Osteoblast (primary cell): ENCODE data around the gene S1PR2. TPM values are rescaled to one million over a fixed set of nuclear protein-coding genes. Genes with fewer than 3 reads are reported as not detected.
"Not testable (repeated sequence)": the region's sequence is repeated elsewhere in the genome, so short reads cannot be mapped to it uniquely, and the experiment has no call there.

Experiments used
- DNase-seq: peaks from one replicate; pipeline ENCODE4 v3.0.0; 2011; ENCODE audit warnings: low spot score, mixed read lengths; ENCODE audit not compliant: insufficient read length; ENCODE audit errors: missing footprints
- H2AFZ ChIP-seq: 2 replicates; pipeline ENCODE4 v1.6.0; 2011; ENCODE audit warnings: mild to moderate bottlenecking, low read length
- H3K27ac ChIP-seq: 2 replicates; pipeline ENCODE4 v1.5.1; 2011; ENCODE audit warnings: mild to moderate bottlenecking, low read depth, low read length, moderate library complexity
- H3K27me3 ChIP-seq: 2 replicates; pipeline ENCODE4 v1.6.0; 2012; ENCODE audit warnings: mild to moderate bottlenecking, control low read depth, inconsistent platforms, low read length, moderate library complexity; ENCODE audit not compliant: insufficient read depth
- H3K36me3 ChIP-seq: 2 replicates; pipeline ENCODE4 v1.5.1; 2011; ENCODE audit warnings: mild to moderate bottlenecking, low read length, control low read depth, moderate library complexity; ENCODE audit not compliant: insufficient read depth
- H3K4me1 ChIP-seq: 2 replicates; pipeline ENCODE4 v1.5.1; 2011; ENCODE audit warnings: mild to moderate bottlenecking, low read length, control low read depth, moderate library complexity; ENCODE audit not compliant: insufficient read depth
- H3K4me2 ChIP-seq: 2 replicates; pipeline ENCODE4 v1.6.0; 2011; ENCODE audit warnings: mild to moderate bottlenecking, low read length; ENCODE audit not compliant: insufficient read depth
- H3K4me3 ChIP-seq: fragments of 200-600 bp; sonication (generic); 3 replicates; pipeline ENCODE4 v1.5.1; 2012; ENCODE audit warnings: mild to moderate bottlenecking, low read length, inconsistent platforms; ENCODE audit not compliant: insufficient read depth
- H3K79me2 ChIP-seq: 2 replicates; pipeline ENCODE4 v1.6.0; 2012; ENCODE audit warnings: mild to moderate bottlenecking, low read length, control low read depth, inconsistent platforms; ENCODE audit not compliant: insufficient read depth
- H3K9me3 ChIP-seq: 2 replicates; pipeline ENCODE4 v1.5.1; 2011; ENCODE audit warnings: low read depth, low read length, control low read depth
- H4K20me1 ChIP-seq: 2 replicates; pipeline ENCODE4 v1.6.0; 2012; ENCODE audit warnings: mild to moderate bottlenecking, low read length, control low read depth; ENCODE audit not compliant: insufficient read depth
- total RNA-seq: library from RNA; depleted of rRNA; stranded (reverse); fragments of >200 nt; gene quantifications from 2 replicates; pipeline ENCODE4 v1.2.3, GENCODE V29; 2012
- TF ChIP-seq, protein P1 (sequence below): IDR thresholded peaks from 2 replicates; pipeline ENCODE4 v1.5.1; 2011; ENCODE audit warnings: mild to moderate bottlenecking, low read depth, low read length, moderate library complexity; ENCODE audit errors: extremely low read depth

The S1PR2 gene
- total RNA-seq, 1 donor = 9.4 TPM

DNA sequence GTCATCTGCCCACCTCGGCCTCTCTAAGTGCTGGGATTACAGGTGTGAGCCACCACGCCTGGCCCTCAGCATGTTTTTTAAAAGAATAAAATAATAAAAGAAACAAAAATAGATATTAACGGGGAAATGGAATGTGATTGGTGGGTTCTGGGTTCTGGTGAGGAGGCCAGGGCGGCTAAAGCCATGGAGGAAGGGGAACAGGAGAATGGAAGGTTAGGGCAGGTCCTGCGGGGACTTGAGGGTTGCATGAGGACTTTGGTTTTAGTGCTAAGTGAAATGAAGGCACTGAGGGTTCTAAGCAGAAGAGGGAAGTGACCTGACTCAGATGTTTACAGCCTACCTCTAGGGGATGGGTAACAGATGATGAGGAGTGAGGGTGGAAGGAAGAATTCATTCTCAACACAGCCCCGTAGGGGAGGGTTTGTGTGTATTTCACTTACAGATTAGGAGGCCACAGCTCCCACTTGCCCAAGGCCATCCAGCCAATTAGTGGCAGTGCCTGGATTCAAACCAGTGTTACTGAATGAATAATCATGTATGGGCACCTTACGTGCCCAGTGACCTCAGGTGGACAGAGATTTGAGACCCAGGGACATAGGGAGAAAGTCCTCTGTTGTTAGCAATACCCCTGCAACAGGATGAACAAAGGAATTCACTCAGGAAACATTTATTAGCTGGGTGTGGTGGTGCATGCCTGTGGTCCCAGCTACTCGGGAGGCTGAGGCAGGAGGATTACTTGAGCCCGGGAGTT, 14.2 kb upstream of the S1PR2 start:
- Histone ChIP-seq H3K4me1 (no peaks in the 10 kb centered on the region), H3K27ac (no peak overlapping the region), H2AFZ (no peak overlapping the region), H3K9me3 (no peaks in the 10 kb centered on the region), H4K20me1 (no peaks in the 10 kb centered on the region), H3K36me3 (no peaks in the 10 kb centered on the region), H3K27me3 (no peaks in the 10 kb centered on the region), H3K79me2 (no peaks in the 10 kb centered on the region), H3K4me3 (no peak overlapping the region), H3K4me2 (no peak overlapping the region)
- TF ChIP-seq, protein P1, sequence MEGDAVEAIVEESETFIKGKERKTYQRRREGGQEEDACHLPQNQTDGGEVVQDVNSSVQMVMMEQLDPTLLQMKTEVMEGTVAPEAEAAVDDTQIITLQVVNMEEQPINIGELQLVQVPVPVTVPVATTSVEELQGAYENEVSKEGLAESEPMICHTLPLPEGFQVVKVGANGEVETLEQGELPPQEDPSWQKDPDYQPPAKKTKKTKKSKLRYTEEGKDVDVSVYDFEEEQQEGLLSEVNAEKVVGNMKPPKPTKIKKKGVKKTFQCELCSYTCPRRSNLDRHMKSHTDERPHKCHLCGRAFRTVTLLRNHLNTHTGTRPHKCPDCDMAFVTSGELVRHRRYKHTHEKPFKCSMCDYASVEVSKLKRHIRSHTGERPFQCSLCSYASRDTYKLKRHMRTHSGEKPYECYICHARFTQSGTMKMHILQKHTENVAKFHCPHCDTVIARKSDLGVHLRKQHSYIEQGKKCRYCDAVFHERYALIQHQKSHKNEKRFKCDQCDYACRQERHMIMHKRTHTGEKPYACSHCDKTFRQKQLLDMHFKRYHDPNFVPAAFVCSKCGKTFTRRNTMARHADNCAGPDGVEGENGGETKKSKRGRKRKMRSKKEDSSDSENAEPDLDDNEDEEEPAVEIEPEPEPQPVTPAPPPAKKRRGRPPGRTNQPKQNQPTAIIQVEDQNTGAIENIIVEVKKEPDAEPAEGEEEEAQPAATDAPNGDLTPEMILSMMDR = no peak
- peak; percentile 62 for DNase-seq

- TF ChIP-seq, protein P1 = no peak
Observed at GRCh38 chr19:10243606-10244005, 12.5 kb upstream of the S1PR2 start.

DNA sequence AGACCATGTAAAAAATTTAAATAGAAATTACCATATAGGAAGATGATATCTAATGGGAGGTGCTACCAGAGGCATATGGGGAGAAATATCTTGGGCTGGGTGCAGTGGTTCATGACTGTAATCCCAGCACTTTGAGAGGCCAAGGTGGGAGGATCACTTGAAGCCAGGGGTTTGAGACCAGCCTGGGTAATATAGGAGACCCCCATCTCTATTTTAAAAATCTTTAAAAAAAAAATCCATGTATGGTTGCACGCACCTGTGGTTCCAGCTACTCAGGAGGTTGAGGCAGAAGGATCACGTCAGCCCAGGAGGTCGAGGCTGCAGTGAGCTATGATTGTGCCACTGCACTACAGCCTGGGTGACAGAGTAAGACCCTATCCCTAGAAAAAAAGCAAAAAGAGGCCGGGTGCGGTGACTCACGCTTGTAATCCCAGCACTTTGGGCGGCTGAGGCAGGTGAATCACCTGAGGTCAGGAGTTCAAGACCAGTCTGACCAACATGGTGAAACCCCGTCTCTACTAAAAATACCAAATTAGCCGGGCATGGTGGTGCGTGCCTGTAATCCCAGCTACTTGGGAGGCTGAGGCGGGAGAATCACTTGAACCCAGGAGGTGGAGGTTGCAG, 10.8 kb upstream of the S1PR2 start:
- not testable (repeated sequence) for H2AFZ ChIP-seq, H3K27ac ChIP-seq, H3K9me3 ChIP-seq, H3K36me3 ChIP-seq, H3K27me3 ChIP-seq, DNase-seq, H4K20me1 ChIP-seq, H3K79me2 ChIP-seq, H3K4me2 ChIP-seq, H3K4me3 ChIP-seq
- peaks cover 13% of the 10 kb centered on the region for H3K4me1 ChIP-seq

More at GRCh38 chr19:10243606-10244005, 12.5 kb upstream of the S1PR2 start:
- Histone ChIP-seq H3K4me2 (no peak overlapping the region), H3K79me2 (no peaks in the 10 kb centered on the region), H3K27ac (no peak overlapping the region), H3K9me3 (no peaks in the 10 kb centered on the region), H3K27me3 (no peaks in the 10 kb centered on the region), H4K20me1 (no peaks in the 10 kb centered on the region), H3K4me3 (no peak overlapping the region), H3K4me1 (peaks cover 5% of the 10 kb centered on the region), H3K36me3 (no peaks in the 10 kb centered on the region), H2AFZ (no peak overlapping the region)
- DNase-seq = no peak

GRCh38 chr19:10238172-10238783, 7.1 kb upstream of the S1PR2 start:
- no peaks in the 10 kb centered on the region for H3K79me2 ChIP-seq
- DNase-seq = peak; percentile 94
- H4K20me1 ChIP-seq = no peaks in the 10 kb centered on the region
- H3K4me2 ChIP-seq = peak overlapping the region; percentile 50
- peaks cover 19% of the 10 kb centered on the region for H3K4me1 ChIP-seq
- H2AFZ ChIP-seq = peak overlapping the region; percentile 58
- peak overlapping the region; percentile 84 for H3K27ac ChIP-seq
- TF ChIP-seq, protein P1 = no peak
- H3K9me3 ChIP-seq = no peaks in the 10 kb centered on the region
- H3K4me3 ChIP-seq = no peak overlapping the region
- H3K36me3 ChIP-seq = no peaks in the 10 kb centered on the region
- no peaks in the 10 kb centered on the region for H3K27me3 ChIP-seq
